Peyer's patch (tissue), 4 donors: ENCODE measurements around the gene SEC14L5. TPM values are rescaled to one million over a fixed set of nuclear protein-coding genes. Genes with fewer than 3 reads are reported as not detected.

Source experiments
- DNase-seq, 3 donors: peaks; one replicate each; pipeline ENCODE4 v3.0.0-alpha.2; 2017 to 2019
- H3K27ac ChIP-seq, 4 donors: fragments of 200-600 bp; sonication (generic); one replicate each; pipeline ENCODE4 v1.5.1; 2016 to 2019
- H3K27me3 ChIP-seq, 2 donors: fragments of 200-600 bp; sonication (generic); one replicate each; pipeline ENCODE4 v1.5.1; 2019
- H3K36me3 ChIP-seq, 3 donors: fragments of 200-600 bp; sonication (generic); one replicate each; pipeline ENCODE4 v1.5.1; 2016 to 2019
- H3K4me1 ChIP-seq, 4 donors: fragments of 200-600 bp; sonication (generic); one replicate each; pipeline ENCODE4 v1.5.1; 2016 to 2019
- H3K4me3 ChIP-seq, 4 donors: fragments of 200-600 bp; sonication (generic); 1 replicate in 3 of 4; 2 replicates in 1 of 4; pipeline ENCODE4 v1.5.1; 2016 to 2019; ENCODE audit warnings: mild to moderate bottlenecking in 1 of 4
- H3K9me3 ChIP-seq, 4 donors: fragments of 200-600 bp; sonication (generic); one replicate each; pipeline ENCODE4 v1.5.1; 2016 to 2019; ENCODE audit warnings: mild to moderate bottlenecking in 1 of 4
- CTCF ChIP-seq, 6 experiments: fragments of 450-650 bp in 4 of 6; fragments of 200-600 bp in 2 of 6; sonication (generic) in 1 of 6; IDR thresholded peaks; one replicate each; pipeline ENCODE4 v1.5.1; 2017 to 2019; ENCODE audit warnings: antibody characterized with exemption in 6 of 6, mild to moderate bottlenecking in 3 of 6, moderate library complexity in 1 of 6
- POLR2A ChIP-seq, 2 donors: fragments of 450-650 bp; IDR thresholded peaks; one replicate each; pipeline ENCODE4 v1.5.1; 2017; ENCODE audit warnings: antibody characterized with exemption in 2 of 2, mild to moderate bottlenecking in 2 of 2, moderate library complexity in 2 of 2
- total RNA-seq, 4 donors: library from RNA; depleted of rRNA; stranded (reverse); fragments of >200 nt; gene quantifications; one replicate each; pipeline ENCODE4 v1.1.0, GENCODE V29; 2016

The SEC14L5 gene
- total RNA-seq, 4 donors from 2014 or later = 0.13 to 2.0 (median 1.1) TPM

GRCh38 chr16:4936991-4937781, 20.9 kb upstream of the SEC14L5 start, which contains the start of gene PPL:
TSS of gene PPL (minus strand) at chr16:4937148. CDS start at chr16:4937045, 103 bp downstream.
- DNase-seq = peak in 2 of 3 donors; percentile 94 to 98
- TF ChIP-seq CTCF (IDR thresholded peaks at IDR 0.05) (no peak), POLR2A (IDR thresholded peaks at IDR 0.05) (peak; percentile 47 to 78)

DNA sequence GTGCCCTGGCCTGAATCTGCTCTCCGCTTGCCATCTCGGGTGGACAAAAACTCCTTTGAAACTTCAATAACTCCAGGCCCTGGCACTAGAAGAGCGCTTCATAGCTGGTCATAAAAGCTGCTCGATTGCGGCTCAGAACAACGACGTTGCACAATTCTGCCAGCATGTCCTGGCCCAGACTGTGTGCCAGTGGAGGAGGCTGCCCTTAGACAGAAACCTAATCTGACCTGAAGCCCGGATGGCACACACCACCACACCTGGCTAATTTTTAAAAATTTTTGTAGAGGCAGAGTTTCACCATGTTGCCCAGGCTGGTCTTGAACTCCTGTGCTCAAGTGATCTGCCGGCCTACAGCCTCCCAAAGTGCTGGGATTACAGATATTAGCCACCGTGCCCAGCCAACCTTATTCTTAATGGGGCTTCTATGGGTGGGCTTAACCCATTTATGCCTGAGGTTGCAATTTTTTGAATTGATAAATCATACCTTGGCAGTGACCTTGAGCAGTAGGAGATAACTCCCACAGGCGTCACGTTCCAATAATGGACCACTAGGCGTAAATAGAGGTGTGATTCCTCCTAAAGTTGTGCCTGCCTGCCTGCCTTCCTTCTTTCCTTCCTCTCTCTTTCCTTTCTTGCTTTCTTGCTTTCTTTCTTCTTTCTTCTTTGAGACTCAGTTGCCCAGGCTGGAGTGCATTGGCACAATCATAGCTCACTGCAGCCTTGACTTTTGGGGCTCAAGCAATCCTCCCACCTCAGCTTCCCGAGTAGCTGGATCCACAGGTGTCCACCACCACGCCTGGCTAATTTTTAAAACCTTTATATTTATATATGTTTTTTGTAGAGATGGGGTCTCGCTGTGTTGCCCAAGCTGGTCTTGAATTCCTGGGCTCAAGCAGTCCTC, 20.1 kb upstream of the SEC14L5 start:
- no peak for TF ChIP-seq POLR2A (IDR thresholded peaks at IDR 0.05)
- no peak for TF ChIP-seq CTCF (IDR thresholded peaks at IDR 0.05)
- Histone ChIP-seq H3K27me3 (no peaks in the 10 kb centered on the region), H3K4me3 (no peak overlapping the region), H3K27ac (peak overlapping the region in 3 of 4 donors; percentile 72 to 94 (median 88)), H3K36me3 (no peaks in the 10 kb centered on the region), H3K9me3 (no peaks in the 10 kb centered on the region), H3K4me1 (peaks cover 3 to 22% (median 10%) of the 10 kb centered on the region in 4 donors)
- peak in 2 of 3 donors; percentile 62 to 67 for DNase-seq

More at GRCh38 chr16:4936991-4937781, 20.9 kb upstream of the SEC14L5 start, which contains the start of gene PPL:
- no peaks in the 10 kb centered on the region for H3K36me3 ChIP-seq
- H3K4me3 ChIP-seq = peak within 1 kb of the TSS; percentile 40 to 78 (median 63)
- no peaks in the 10 kb centered on the region for H3K27me3 ChIP-seq
- peak within 1 kb of the TSS; percentile 26 to 94 (median 80) for H3K27ac ChIP-seq
- H3K4me1 ChIP-seq = peaks cover 3 to 16% (median 10%) of the 10 kb centered on the region in 4 donors
- no peaks in the 10 kb centered on the region for H3K9me3 ChIP-seq

- no peaks in the 10 kb centered on the region for H3K9me3 ChIP-seq
- peaks cover 3 to 25% (median 11%) of the 10 kb centered on the region in 4 donors for H3K4me1 ChIP-seq
- no peak for DNase-seq
- H3K27me3 ChIP-seq = no peaks in the 10 kb centered on the region
- no peak overlapping the region for H3K27ac ChIP-seq
- no peaks in the 10 kb centered on the region for H3K36me3 ChIP-seq
- H3K4me3 ChIP-seq = no peak overlapping the region
- TF ChIP-seq POLR2A (IDR thresholded peaks at IDR 0.05) = no peak
- TF ChIP-seq CTCF (IDR thresholded peaks at IDR 0.05) = no peak
Observed at GRCh38 chr16:4938683-4939030, 19.5 kb upstream of the SEC14L5 start.

GRCh38 chr16:4940719-4941118, 17.4 kb upstream of the SEC14L5 start:
- H3K4me3 ChIP-seq = no peak overlapping the region
- H3K27me3 ChIP-seq = no peaks in the 10 kb centered on the region
- H3K9me3 ChIP-seq = no peaks in the 10 kb centered on the region
- no peak overlapping the region for H3K27ac ChIP-seq
- TF ChIP-seq POLR2A (IDR thresholded peaks at IDR 0.05) = no peak
- no peak for DNase-seq
- H3K36me3 ChIP-seq = no peaks in the 10 kb centered on the region
- peaks cover 3 to 44% (median 14%) of the 10 kb centered on the region in 4 donors for H3K4me1 ChIP-seq

- Histone ChIP-seq H3K9me3 (no peaks in the 10 kb centered on the region), H3K36me3 (no peaks in the 10 kb centered on the region), H3K4me3 (no peak overlapping the region), H3K27me3 (no peaks in the 10 kb centered on the region), H3K27ac (peak overlapping the region; percentile 43 to 72 (median 54)), H3K4me1 (peaks cover 0 to 34% (median 7%) of the 10 kb centered on the region in 4 donors)
- TF ChIP-seq CTCF (IDR thresholded peaks at IDR 0.05) (no peak), POLR2A (IDR thresholded peaks at IDR 0.05) (no peak)
- DNase-seq = no peak
Observed at GRCh38 chr16:4942481-4942880, 15.6 kb upstream of the SEC14L5 start.
